IMR-90 (cell line): ENCODE results near the gene EMC1. TPM values are rescaled to one million over a fixed set of nuclear protein-coding genes. Genes with fewer than 3 reads are reported as not detected.

ENCODE experiments used
- ATAC-seq: fragments of 200-7000 bp; cut with Tn5 transposase; 2 replicates; pipeline ENCODE4 v1.9.1; 2020; ENCODE audit warnings: low read depth, mild to moderate bottlenecking, moderate library complexity
- BruUV-seq: library from RNA; stranded (reverse); fragments of 400-500 nt; replicated peaks from 2 replicates; lab custom pipeline; 2021; lab: Mats Ljungman, UMichigan
- CTCF ChIA-PET: fragments of 300-600 bp; formaldehyde crosslinking; extraction: SDS; loops from one replicate; lab custom pipeline; 2021; ENCODE audit warnings: antibody characterized with exemption; lab: Yijun Ruan, JAX
- POLR2A ChIA-PET: fragments of 300-600 bp; sonication (Branson Sonifier 250); formaldehyde crosslinking; loops from one replicate; lab custom pipeline; 2022; ENCODE audit warnings: antibody characterized with exemption; ENCODE audit not compliant: unreplicated experiment; lab: Charles Lee
- DNase-seq: peaks from one replicate; pipeline ENCODE4 v3.0.0; 2013
- H2AFZ ChIP-seq: replicated peaks from 2 replicates; pipeline ENCODE3; 2013; ENCODE audit warnings: low read length, mild to moderate bottlenecking; ENCODE audit not compliant: poor library complexity
- H2AK5ac ChIP-seq: 2 replicates; pipeline ENCODE4 v1.6.1; 2013; ENCODE audit warnings: low read depth, low read length, inconsistent platforms
- H2AK9ac ChIP-seq: replicated peaks from 2 replicates; pipeline ENCODE3; 2013; ENCODE audit warnings: mild to moderate bottlenecking, low read depth, low read length, moderate library complexity; ENCODE audit not compliant: poor library complexity
- H2BK120ac ChIP-seq: 2 replicates; pipeline ENCODE4 v1.6.1; 2013; ENCODE audit warnings: low read depth, low read length, inconsistent platforms
- H2BK15ac ChIP-seq: 3 replicates; pipeline ENCODE4 v1.6.1; 2013; ENCODE audit warnings: low read depth, low read length, inconsistent platforms
- H2BK20ac ChIP-seq: 2 replicates; pipeline ENCODE4 v1.6.1; 2013; ENCODE audit warnings: low read depth, mild to moderate bottlenecking, inconsistent platforms, low read length, moderate library complexity
- H2BK5ac ChIP-seq: 2 replicates; pipeline ENCODE4 v1.6.1; 2013; ENCODE audit warnings: mild to moderate bottlenecking, low read depth, low read length, inconsistent platforms; ENCODE audit not compliant: poor library complexity, severe bottlenecking
- H3K14ac ChIP-seq: replicated peaks from 2 replicates; pipeline ENCODE4 v1.6.1; 2013; ENCODE audit warnings: low read depth, low read length, inconsistent platforms
- H3K18ac ChIP-seq: 2 replicates; pipeline ENCODE4 v1.6.1; 2013; ENCODE audit warnings: low read depth, low read length, control low read depth
- H3K23ac ChIP-seq: 2 replicates; pipeline ENCODE4 v1.6.1; 2013; ENCODE audit warnings: low read depth, low read length, inconsistent platforms
- H3K27ac ChIP-seq: 2 replicates; pipeline ENCODE4 v1.5.1; 2013; ENCODE audit warnings: mild to moderate bottlenecking, control low read depth, low read length; ENCODE audit not compliant: insufficient read depth
- H3K27me3 ChIP-seq: 2 replicates; pipeline ENCODE4 v1.6.1; 2013; ENCODE audit warnings: low read length; ENCODE audit not compliant: control insufficient read depth, insufficient read depth
- H3K36me3 ChIP-seq: 2 replicates; pipeline ENCODE4 v1.6.1; 2013; ENCODE audit warnings: low read length, mixed read lengths; ENCODE audit not compliant: control insufficient read depth, insufficient read depth
- H3K4ac ChIP-seq: 2 replicates; pipeline ENCODE4 v1.6.1; 2013; ENCODE audit warnings: low read depth, low read length, inconsistent platforms
- H3K4me1 ChIP-seq: 2 replicates; pipeline ENCODE4 v1.6.1; 2013; ENCODE audit warnings: low read length, mixed read lengths; ENCODE audit not compliant: control insufficient read depth, insufficient read depth
- H3K4me2 ChIP-seq: 2 replicates; pipeline ENCODE4 v1.6.1; 2013; ENCODE audit warnings: low read depth, mild to moderate bottlenecking, control low read depth, low read length, moderate library complexity
- H3K4me3 ChIP-seq: 2 replicates; pipeline ENCODE4 v1.5.1; 2013; ENCODE audit warnings: low read depth, mild to moderate bottlenecking, control low read depth, low read length, moderate library complexity; ENCODE audit not compliant: insufficient read depth
- H3K56ac ChIP-seq: 2 replicates; pipeline ENCODE4 v1.6.1; 2013; ENCODE audit warnings: low read length, inconsistent platforms; ENCODE audit not compliant: insufficient read depth; ENCODE audit errors: extremely low read depth
- H3K79me1 ChIP-seq, 2 experiments: 2 replicates each; pipeline ENCODE4 v1.6.1; 2013; ENCODE audit warnings: low read length in 2 of 2, inconsistent platforms in 1 of 2, low read depth in 1 of 2
- H3K9ac ChIP-seq: 2 replicates; pipeline ENCODE4 v1.6.1; 2013; ENCODE audit warnings: low read depth, low read length, control low read depth
- H3K9me1 ChIP-seq: 2 replicates; pipeline ENCODE4 v1.6.1; 2013; ENCODE audit warnings: low read length, inconsistent platforms; ENCODE audit not compliant: insufficient read depth
- H3K9me3 ChIP-seq: 2 replicates; pipeline ENCODE4 v1.6.1; 2013; ENCODE audit warnings: low read length; ENCODE audit not compliant: control insufficient read depth, insufficient read depth
- H4K20me1 ChIP-seq: 2 replicates; pipeline ENCODE4 v1.6.1; 2013; ENCODE audit warnings: low read length, inconsistent platforms; ENCODE audit not compliant: insufficient read depth
- H4K5ac ChIP-seq: 2 replicates; pipeline ENCODE4 v1.6.1; 2013; ENCODE audit warnings: mild to moderate bottlenecking, low read depth, low read length, control low read depth
- H4K8ac ChIP-seq, 2 experiments: 2 replicates each; pipeline ENCODE4 v1.6.1; 2013; ENCODE audit warnings: low read depth in 2 of 2, low read length in 2 of 2, control low read depth in 1 of 2, inconsistent platforms in 1 of 2
- H4K91ac ChIP-seq: 2 replicates; pipeline ENCODE4 v1.6.1; 2013; ENCODE audit warnings: low read depth, low read length, inconsistent platforms; ENCODE audit not compliant: insufficient read depth
- CEBPB ChIP-seq: IDR thresholded peaks from 2 replicates; pipeline ENCODE4 v1.6.1; 2012; ENCODE audit warnings: low read depth, low read length, improper control_type of control experiment
- NFE2L2 ChIP-seq: fragments of 150-350 bp; IDR thresholded peaks from 2 replicates; pipeline ENCODE4 v1.6.1; 2016; ENCODE audit warnings: low read depth, mild to moderate bottlenecking, low read length
- RFX5 ChIP-seq: IDR thresholded peaks from 2 replicates; pipeline ENCODE4 v1.8.0; 2012; ENCODE audit warnings: low read depth, mild to moderate bottlenecking, low read length, moderate library complexity
- WGBS, 2 experiments: methylation state at CpG; one replicate each; pipeline versions ENCODE4 v1.1.5 to v1.1.7; 2013; ENCODE audit warnings: missing lambda C conversion rate in 2 of 2; ENCODE audit not compliant: insufficient read length in 1 of 2; ENCODE audit errors: extremely low coverage in 2 of 2; 5-methylcytosine and 5-hydroxymethylcytosine counted together
- dilution Hi-C: fragments of 300-500 bp; cut with HindIII; formaldehyde crosslinking; loops from one replicate; pipeline ENCODE4 v1.14.3; 2018; ENCODE audit warnings: low sequenced_read_pairs; ENCODE audit not compliant: unreplicated experiment
- in situ Hi-C: fragments of 300-500 bp; cut with MboI; formaldehyde crosslinking; loops from 3 replicates; pipeline ENCODE4 v1.14.3; 2019; ENCODE audit warnings: low sequenced_read_pairs, inconsistent platforms, mixed read lengths
- intact Hi-C: fragments of 100-400 bp; cut with micrococcal nuclease; formaldehyde crosslinking; loops from 2 replicates; pipeline ENCODE4 v1.10.0; 2022
- polyA plus RNA-seq, 3 experiments: library from polyadenylated mRNA; depleted of rRNA; stranded (reverse); fragments of >200 nt; gene quantifications; 2 replicates each; pipeline ENCODE4 v1.2.3, GENCODE V29; 2012; ENCODE audit warnings: low replicate concordance in 1 of 3
- total RNA-seq: library from RNA; depleted of rRNA; stranded (reverse); fragments of >200 nt; gene quantifications from 2 replicates; pipeline ENCODE4 v1.2.3, GENCODE V29; 2012

EMC1 gene
- total and polyA plus RNA-seq, 2 of the 4 experiments (the other 2 are of a cell fraction), result 65.4 to 114 TPM

- no peak overlapping the region for H3K4me3 ChIP-seq
- peak; percentile 41 for DNase-seq
- no peak overlapping the region for H2AK9ac ChIP-seq
- CTCF ChIA-PET, result no interaction called here
- no peak overlapping the region for H3K4ac ChIP-seq
- no peak overlapping the region for H2BK15ac ChIP-seq
- intact Hi-C loops, result no loop called here
- H4K8ac ChIP-seq, result no peak overlapping the region
- no peak overlapping the region for H2AFZ ChIP-seq
- H4K20me1 ChIP-seq, result peaks cover 99% of the 10 kb centered on the region
- no peak overlapping the region for H3K18ac ChIP-seq
- H2BK120ac ChIP-seq, result no peak overlapping the region
- no peak overlapping the region for H4K91ac ChIP-seq
- no TSS peak for BruUV-seq
- no peak overlapping the region for H2AK5ac ChIP-seq
- H3K79me1 ChIP-seq, result peaks cover 3 to 61% of the 10 kb centered on the region in 2 experiments; a peak in 3 of 4 replicates
- no peak overlapping the region for H3K23ac ChIP-seq
- H3K36me3 ChIP-seq, result peaks cover 12% of the 10 kb centered on the region
- dilution Hi-C loops, result no loop called here
- no peak overlapping the region for H3K56ac ChIP-seq
- peak overlapping the region; percentile 58; the same call in 1 of the 2 replicates for H3K4me2 ChIP-seq
- H3K9me3 ChIP-seq, result no peaks in the 10 kb centered on the region
- WGBS, 2 experiments, result no CpG with 5 or more reads among the region's 6 CpGs
- no peak overlapping the region for H3K14ac ChIP-seq
- no peak overlapping the region for H2BK20ac ChIP-seq
- H3K27ac ChIP-seq, result no peak overlapping the region
- H3K4me1 ChIP-seq, result peaks cover 16% of the 10 kb centered on the region
- H3K9me1 ChIP-seq, result peaks cover 17% of the 10 kb centered on the region
- H3K27me3 ChIP-seq, result no peaks in the 10 kb centered on the region
- POLR2A ChIA-PET, result no interaction called here
- TF ChIP-seq RFX5 (no peak), CEBPB (no peak), NFE2L2 (peak; percentile 42)
- peak overlapping the region; percentile 57 for H2BK5ac ChIP-seq
- H3K9ac ChIP-seq, result no peak overlapping the region
- H4K5ac ChIP-seq, result no peak overlapping the region
- in situ Hi-C loops, result no loop called here
- ATAC-seq, result no peak
These were observed 46.7 kb downstream of the EMC1 start for GRCh38 chr1:19204446-19205266.
